Measurements from ENCODE around the gene LYSMD4. TPM values are rescaled to one million over a fixed set of nuclear protein-coding genes. Genes with fewer than 3 reads are reported as not detected.

LYSMD4 gene
- total and polyA plus RNA-seq, 10 of the 15 experiments (the other 5 are each of a cell fraction or from before 2014, with no cell fraction given) = 1.8 to 5.8 (median 3.9) TPM

DNA sequence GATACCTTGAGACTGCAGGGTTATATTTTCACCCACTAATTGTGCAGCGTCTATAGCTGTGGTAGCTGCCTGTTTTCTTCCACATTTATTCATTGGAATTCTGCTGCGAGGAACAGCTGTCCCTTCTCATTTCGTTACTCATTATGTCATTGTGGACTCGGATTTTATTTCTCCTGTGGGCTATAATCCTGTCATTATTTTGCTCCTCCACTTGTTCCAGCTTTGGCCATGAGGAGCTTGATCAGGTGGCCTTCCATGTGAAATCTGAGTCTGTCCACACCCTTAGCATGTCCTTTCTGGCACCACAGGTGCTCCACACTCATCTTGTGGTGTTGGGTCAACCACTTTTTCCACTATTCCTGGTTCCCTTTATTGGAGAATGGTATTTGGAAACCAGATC lies 14.8 kb downstream of the LYSMD4 start:
- no peak for FAIRE-seq
- SMC1A ChIA-PET (ENCODE audit: uncharacterized antibody, unreplicated experiment) = interaction anchor here (0.7 to 4.3 kb wide), 16 partner anchors 10 to 445 kb away, joined by 3 to 28 read pairs (median 4); partner anchors contain the start of gene LYSMD4
- DNase-seq (ENCODE audit: low read depth, low spot score) = no peak
- intact Hi-C loops (cut with micrococcal nuclease; ENCODE audit: unreplicated experiment) (no loop called here), in situ Hi-C loops (cut with MboI) (no loop called here)
- H4K20me1 ChIP-seq (ENCODE audit: control insufficient read depth, insufficient read depth) = no peaks in the 10 kb centered on the region
- H3K4me2 ChIP-seq (ENCODE audit: control insufficient read depth, insufficient read depth) = peak overlapping the region; percentile 97; the same call in 1 of the 2 replicates
- H3K27ac ChIP-seq (ENCODE audit: control insufficient read depth, insufficient read depth) = peak overlapping the region; percentile 65
- H2AFZ ChIP-seq (ENCODE audit: control insufficient read depth, low read depth, low read length) = no peak overlapping the region
- ATAC-seq = no peak
- TF ChIP-seq CREB1 (IDR thresholded peaks at IDR 0.05; ENCODE audit: low read depth) (no peak), POLR2AphosphoS2 (IDR thresholded peaks at IDR 0.05; ENCODE audit: low read depth, low read length) (peak; percentile 6; the same call in 1 of the 2 replicates)
- 0 out of 2 replicates have a peak overlapping the region, but pooled peaks have one; percentile 30 for H3K4me3 ChIP-seq
- H3K36me3 ChIP-seq (ENCODE audit: control insufficient read depth in 2 of 2, insufficient read depth in 2 of 2, low read length in 1 of 2) = peaks cover 1 to 7% of the 10 kb centered on the region in 2 experiments; a peak in 1 of 4 replicates
- no peaks in the 10 kb centered on the region; the same call in 2 of the 3 replicates for H3K9me3 ChIP-seq (replicated peaks; ENCODE audit: control insufficient read depth, insufficient read depth, low read length)
- H3K9ac ChIP-seq (ENCODE audit: control insufficient read depth, insufficient read depth, low read length) = no peak overlapping the region
- WGBS (ENCODE audit: insufficient coverage, insufficient replicate concordance, low lambda C conversion rate, missing lambda C conversion rate) = 94% methylated on average over 4 of the region's 4 CpGs
- no TSS peak for BruUV-seq (replicated peaks)
- RAD21 ChIA-PET (ENCODE audit: unreplicated experiment) = interaction anchor here (1.1 to 4.2 kb wide), 4 partner anchors 14 to 207 kb away, joined by 3 to 24 read pairs (median 7); partner anchors contain the start of gene LYSMD4
- CTCF ChIA-PET = interaction anchor here (0.9 to 7.4 kb wide), 10 partner anchors 10 to 462 kb away, joined by 3 to 68 read pairs (median 5); partner anchors contain the start of gene LYSMD4
- POLR2A ChIA-PET = interaction anchor here (1.2 to 1.5 kb wide), 4 partner anchors 15 to 464 kb away, joined by 3 to 5 read pairs (median 4); partner anchors contain the start of gene LYSMD4
- H3K79me2 ChIP-seq (ENCODE audit: control insufficient read depth, insufficient read depth, low read length) = no peaks in the 10 kb centered on the region
- no peaks in the 10 kb centered on the region for H3K27me3 ChIP-seq (replicated peaks in 1 of 2; ENCODE audit: control insufficient read depth in 2 of 2, insufficient read depth in 2 of 2, low read length in 1 of 2)
- peaks cover 42% of the 10 kb centered on the region for H3K4me1 ChIP-seq (ENCODE audit: control insufficient read depth, insufficient read depth, low read length)

DNA sequence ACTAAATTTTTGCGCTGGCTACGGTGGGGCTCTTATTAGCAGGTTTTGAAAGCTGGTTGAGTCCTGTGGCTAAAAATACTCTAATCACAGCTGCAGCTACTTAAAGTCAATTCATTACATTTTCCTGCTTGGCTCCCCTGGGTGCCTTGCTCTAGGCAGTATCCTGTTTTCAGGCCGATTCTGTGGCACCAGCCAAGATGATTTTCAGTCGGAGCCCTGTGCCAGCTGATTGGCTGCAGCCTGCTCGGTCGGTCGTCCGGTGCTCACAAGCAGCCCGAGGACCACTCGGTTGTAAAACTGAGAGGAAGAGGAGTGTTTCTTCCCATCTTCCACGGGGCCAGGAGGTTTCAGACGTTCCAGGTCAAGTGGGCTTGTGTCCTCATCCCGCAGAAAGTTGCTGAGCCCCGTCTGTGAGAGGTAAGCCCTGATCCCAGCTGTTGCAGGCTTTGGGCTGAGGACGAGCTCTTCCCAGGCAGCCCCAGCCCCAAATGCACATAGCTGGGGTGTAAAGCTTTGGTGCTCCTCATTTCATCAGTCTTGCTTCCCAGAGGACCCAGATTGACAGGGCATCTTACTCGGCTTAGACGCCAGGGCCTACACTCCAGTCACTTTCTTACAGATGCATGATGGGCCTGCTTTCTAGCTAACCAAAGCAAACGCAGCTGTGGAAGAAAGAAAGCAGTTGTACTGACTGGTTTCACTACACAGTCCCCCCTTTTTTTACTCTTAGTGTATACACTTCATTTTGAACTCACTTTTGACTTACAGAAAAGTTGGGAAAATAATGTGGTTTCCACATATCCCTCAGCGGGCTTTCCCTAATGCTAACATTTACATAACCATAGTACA lies 15.9 kb downstream of the LYSMD4 start:
- POLR2A ChIA-PET = interaction anchor here (0.5 to 1.4 kb wide), 3 partner anchors 15 to 634 kb away, joined by 3 read pairs; no protein-coding TSS in a partner anchor
- intact Hi-C loops (cut with micrococcal nuclease; ENCODE audit: unreplicated experiment) = no loop called here
- CTCF ChIA-PET = interaction anchor here (0.6 to 7.4 kb wide), 11 partner anchors 12 to 461 kb away, joined by 3 to 68 read pairs (median 4); partner anchors contain the start of gene LYSMD4
- Histone ChIP-seq H2AFZ (ENCODE audit: control insufficient read depth, low read depth, low read length) (no peak overlapping the region), H3K27me3 (replicated peaks in 1 of 2; ENCODE audit: control insufficient read depth in 2 of 2, insufficient read depth in 2 of 2, low read length in 1 of 2) (no peaks in the 10 kb centered on the region), H4K20me1 (ENCODE audit: control insufficient read depth, insufficient read depth) (no peaks in the 10 kb centered on the region), H3K9ac (ENCODE audit: control insufficient read depth, insufficient read depth, low read length) (peak overlapping the region; percentile 3; the same call in 1 of the 2 replicates), H3K27ac (ENCODE audit: control insufficient read depth, insufficient read depth) (peak overlapping the region; percentile 63), H3K4me1 (ENCODE audit: control insufficient read depth, insufficient read depth, low read length) (peaks cover 42% of the 10 kb centered on the region), H3K4me3 (no peak overlapping the region), H3K9me3 (replicated peaks; ENCODE audit: control insufficient read depth, insufficient read depth, low read length) (no peaks in the 10 kb centered on the region; the same call in 2 of the 3 replicates), H3K79me2 (ENCODE audit: control insufficient read depth, insufficient read depth, low read length) (no peaks in the 10 kb centered on the region), H3K36me3 (ENCODE audit: control insufficient read depth in 2 of 2, insufficient read depth in 2 of 2, low read length in 1 of 2) (peaks cover 3 to 7% of the 10 kb centered on the region in 2 experiments; a peak in 3 of 4 replicates), H3K4me2 (ENCODE audit: control insufficient read depth, insufficient read depth) (peak overlapping the region; percentile 97; the same call in 1 of the 2 replicates)
- SMC1A ChIA-PET (ENCODE audit: uncharacterized antibody, unreplicated experiment) = interaction anchor here (0.6 to 4.3 kb wide), 10 partner anchors 12 to 444 kb away, joined by 3 to 28 read pairs (median 4); partner anchors contain the start of gene LYSMD4
- in situ Hi-C loops (cut with MboI) = no loop called here
- no peak for FAIRE-seq
- DNase-seq (ENCODE audit: low read depth, low spot score) = no peak
- ATAC-seq = peak; percentile 45
- 29% methylated on average over 19 of the region's 19 CpGs for WGBS (ENCODE audit: insufficient coverage, insufficient replicate concordance, low lambda C conversion rate, missing lambda C conversion rate)
- RAD21 ChIA-PET (ENCODE audit: unreplicated experiment) = interaction anchor here (1.3 to 4.2 kb wide), 4 partner anchors 10 to 429 kb away, joined by 3 to 24 read pairs (median 6); no protein-coding TSS in a partner anchor
- BruUV-seq (replicated peaks) = no TSS peak
- TF ChIP-seq RUNX3 (IDR thresholded peaks at IDR 0.05; ENCODE audit: low read length) (peak; percentile 64; the same call in 1 of the 2 replicates), POLR2A (IDR thresholded peaks at IDR 0.05; ENCODE audit: low read depth, low read length) (peak; percentile 41; the same call in 1 of the 2 replicates), SIX5 (IDR thresholded peaks at IDR 0.05; ENCODE audit: low read depth, low read length, severe bottlenecking) (no peak), YY1 (IDR thresholded peaks at IDR 0.05; ENCODE audit: low read depth, low read length) (no peak), SMAD5 (IDR thresholded peaks at IDR 0.05; ENCODE audit: low read depth) (no peak), SREBF1 (IDR thresholded peaks at IDR 0.05; ENCODE audit: low read length) (no peak), JUNB (IDR thresholded peaks at IDR 0.05) (peak; percentile 33; the same call in 1 of the 2 replicates), SP1 (IDR thresholded peaks at IDR 0.05; ENCODE audit: low read depth, low read length) (no peak), MEF2A (IDR thresholded peaks at IDR 0.05; ENCODE audit: insufficient read depth, low read depth, low read length) (0 out of 2 replicates have a peak, but pooled peaks have one; percentile 4)
- TF ChIP-seq, protein P1, sequence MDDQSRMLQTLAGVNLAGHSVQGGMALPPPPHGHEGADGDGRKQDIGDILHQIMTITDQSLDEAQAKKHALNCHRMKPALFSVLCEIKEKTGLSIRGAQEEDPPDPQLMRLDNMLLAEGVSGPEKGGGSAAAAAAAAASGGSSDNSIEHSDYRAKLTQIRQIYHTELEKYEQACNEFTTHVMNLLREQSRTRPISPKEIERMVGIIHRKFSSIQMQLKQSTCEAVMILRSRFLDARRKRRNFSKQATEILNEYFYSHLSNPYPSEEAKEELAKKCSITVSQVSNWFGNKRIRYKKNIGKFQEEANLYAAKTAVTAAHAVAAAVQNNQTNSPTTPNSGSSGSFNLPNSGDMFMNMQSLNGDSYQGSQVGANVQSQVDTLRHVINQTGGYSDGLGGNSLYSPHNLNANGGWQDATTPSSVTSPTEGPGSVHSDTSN (IDR thresholded peaks at IDR 0.05; ENCODE audit: insufficient replicate concordance, low read depth, low read length) = no peak
- TF ChIP-seq, protein P2, sequence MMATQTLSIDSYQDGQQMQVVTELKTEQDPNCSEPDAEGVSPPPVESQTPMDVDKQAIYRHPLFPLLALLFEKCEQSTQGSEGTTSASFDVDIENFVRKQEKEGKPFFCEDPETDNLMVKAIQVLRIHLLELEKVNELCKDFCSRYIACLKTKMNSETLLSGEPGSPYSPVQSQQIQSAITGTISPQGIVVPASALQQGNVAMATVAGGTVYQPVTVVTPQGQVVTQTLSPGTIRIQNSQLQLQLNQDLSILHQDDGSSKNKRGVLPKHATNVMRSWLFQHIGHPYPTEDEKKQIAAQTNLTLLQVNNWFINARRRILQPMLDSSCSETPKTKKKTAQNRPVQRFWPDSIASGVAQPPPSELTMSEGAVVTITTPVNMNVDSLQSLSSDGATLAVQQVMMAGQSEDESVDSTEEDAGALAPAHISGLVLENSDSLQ (IDR thresholded peaks at IDR 0.05) = peak; percentile 34; the same call in 1 of the 2 replicates
